ENCODE measurements around the gene ARFGAP2.

GRCh38 chr11:47155879-47156278 is 20.8 kb downstream of the ARFGAP2 start:
- TF ChIP-seq POLR2A (IDR thresholded peaks at IDR 0.05; ENCODE audit: low read depth) = no peak
- TF ChIP-seq EP300 (IDR thresholded peaks at IDR 0.05) = no peak
- TF ChIP-seq CTCF (IDR thresholded peaks at IDR 0.05) = no peak
